WERI-Rb-1 (cell line): ENCODE measurements around the gene BHLHA9.

Source experiments
- DNase-seq: peaks from one replicate; pipeline ENCODE4 v3.0.0-alpha.2; 2020
- H3K27ac ChIP-seq: fragments of 250-450 bp; sonication (Bioruptor Pico); 2 replicates; pipeline ENCODE4 v1.5.1; 2020; ENCODE audit warnings: mild to moderate bottlenecking, moderate library complexity
- H3K27me3 ChIP-seq: fragments of 250-450 bp; sonication (Bioruptor Pico); 2 replicates; pipeline ENCODE4 v1.5.1; 2021; ENCODE audit warnings: mild to moderate bottlenecking, low read depth, moderate library complexity; ENCODE audit not compliant: insufficient read depth, severe bottlenecking
- H3K36me3 ChIP-seq: fragments of 250-450 bp; sonication (Bioruptor Pico); 2 replicates; pipeline ENCODE4 v1.5.1; 2020; ENCODE audit warnings: mild to moderate bottlenecking, moderate library complexity
- H3K4me3 ChIP-seq: 2 replicates; pipeline ENCODE4 v1.5.1; 2011; ENCODE audit warnings: low read depth, mild to moderate bottlenecking, control low read depth, low read length
- H3K9me3 ChIP-seq: fragments of 250-450 bp; sonication (Bioruptor Pico); 2 replicates; pipeline ENCODE4 v1.5.1; 2021; ENCODE audit warnings: mild to moderate bottlenecking, moderate library complexity; ENCODE audit not compliant: severe bottlenecking
- CTCF ChIP-seq: IDR thresholded peaks from 2 replicates; pipeline ENCODE4 v1.5.1; 2011; ENCODE audit warnings: low read depth, mild to moderate bottlenecking, control low read depth, inconsistent platforms, low read length

The BHLHA9 gene

GRCh38 chr17:1270210-1271029 is at the start of gene BHLHA9:
Gene BHLHA9 (plus strand): TSS chr17:1270444. CDS start chr17:1270564, 120 bp downstream.
- Histone ChIP-seq H3K9me3 (no peaks in the 10 kb centered on the region), H3K27me3 (no peaks in the 10 kb centered on the region), H3K36me3 (no peaks in the 10 kb centered on the region), H3K27ac (no peak within 1 kb of the TSS), H3K4me3 (no peak within 1 kb of the TSS)
- DNase-seq: no peak
- no peak for TF ChIP-seq CTCF

DNA sequence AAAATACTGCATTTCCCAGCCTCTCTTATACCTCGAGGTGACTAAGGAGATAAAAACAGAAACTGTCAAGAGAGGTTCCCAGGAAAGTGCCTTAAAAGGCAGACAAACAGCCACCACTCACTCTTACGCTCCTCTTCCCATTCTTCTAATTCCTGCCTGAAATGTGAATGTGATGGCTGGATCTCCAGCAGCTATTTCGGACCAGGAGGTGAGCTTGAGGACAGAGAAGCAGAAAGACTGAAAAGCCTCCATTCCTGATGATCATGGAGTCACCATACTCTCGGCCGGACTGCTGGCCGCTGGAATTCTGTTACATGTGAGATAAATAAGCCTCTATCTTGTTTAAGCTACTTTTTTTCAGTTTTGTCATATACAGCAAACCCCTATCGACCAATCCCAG is 49.0 kb upstream of the BHLHA9 start:
- no peak overlapping the region for H3K4me3 ChIP-seq
- DNase-seq: no peak
- peaks cover 3% of the 10 kb centered on the region for H3K9me3 ChIP-seq
- no peaks in the 10 kb centered on the region for H3K36me3 ChIP-seq
- H3K27ac ChIP-seq: no peak overlapping the region
- no peaks in the 10 kb centered on the region for H3K27me3 ChIP-seq
- TF ChIP-seq CTCF: no peak

DNA sequence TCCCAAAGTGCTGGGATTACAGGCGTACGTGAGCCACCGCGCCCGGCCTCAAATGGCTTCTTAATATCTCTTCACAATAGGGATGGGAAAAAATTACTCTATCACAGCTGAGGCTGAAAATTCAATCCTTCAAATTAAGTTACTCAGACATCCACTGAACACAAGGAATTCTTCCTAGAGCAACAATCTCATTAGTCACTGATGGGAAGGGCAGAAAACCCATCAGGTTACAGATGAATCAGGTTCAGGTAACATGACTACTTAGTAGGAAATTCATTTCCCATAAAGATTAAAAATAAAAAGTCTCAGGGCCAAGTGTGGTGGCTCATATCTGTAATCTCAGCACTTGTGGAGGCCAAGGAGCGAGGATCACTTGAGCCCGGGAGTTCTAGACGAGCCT is 47.9 kb upstream of the BHLHA9 start:
- Histone ChIP-seq H3K4me3 (no peak overlapping the region), H3K36me3 (no peaks in the 10 kb centered on the region), H3K27ac (no peak overlapping the region), H3K27me3 (no peaks in the 10 kb centered on the region), H3K9me3 (peaks cover 3% of the 10 kb centered on the region)
- no peak for DNase-seq
- TF ChIP-seq CTCF: no peak

DNA sequence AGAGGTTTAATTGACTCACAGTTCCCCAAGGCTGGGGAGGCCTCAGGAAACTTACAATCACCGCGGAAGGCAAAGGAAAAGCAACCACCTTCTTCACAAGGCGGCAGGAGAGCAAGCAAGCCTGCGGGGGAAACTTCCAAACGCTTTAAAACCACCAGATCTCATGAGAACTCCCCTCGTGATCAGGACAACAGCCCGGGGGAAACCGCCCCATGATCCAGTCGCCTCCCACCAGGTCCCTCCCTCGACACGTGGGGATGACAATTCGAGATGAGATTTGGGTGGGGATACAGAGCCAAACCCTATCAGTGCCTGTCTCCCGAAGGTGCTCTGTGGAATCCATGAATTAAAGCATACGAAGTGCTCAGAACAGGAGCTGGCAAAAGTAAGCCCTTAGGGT is 46.6 kb upstream of the BHLHA9 start:
- no peak for TF ChIP-seq CTCF
- DNase-seq: no peak
- H3K27me3 ChIP-seq: peaks cover 6% of the 10 kb centered on the region
- H3K36me3 ChIP-seq: no peaks in the 10 kb centered on the region
- H3K9me3 ChIP-seq: peaks cover 3% of the 10 kb centered on the region
- no peak overlapping the region for H3K4me3 ChIP-seq
- H3K27ac ChIP-seq: no peak overlapping the region

GRCh38 chr17:1224330-1224729 is 45.9 kb upstream of the BHLHA9 start:
- H3K27me3 ChIP-seq: peaks cover 9% of the 10 kb centered on the region
- TF ChIP-seq CTCF: no peak
- no peak overlapping the region for H3K27ac ChIP-seq

DNA sequence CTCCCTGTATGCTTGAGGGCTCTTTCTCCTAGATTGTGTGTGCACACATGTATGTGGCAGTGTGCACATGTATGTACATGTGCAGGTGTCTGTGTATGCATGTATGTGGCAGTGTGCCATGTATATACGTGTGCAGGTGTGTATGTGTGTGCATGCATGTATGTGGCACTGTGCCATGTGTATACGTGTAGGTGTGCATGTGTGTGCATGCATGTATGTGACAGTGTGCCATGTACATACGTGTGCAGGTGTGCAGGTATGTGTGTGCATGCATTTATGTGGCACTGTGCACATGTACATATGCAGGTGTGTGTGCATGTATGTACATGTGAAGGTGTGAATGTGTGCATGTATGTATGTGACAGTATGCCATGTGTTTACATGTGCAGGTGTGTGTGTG is 43.9 kb upstream of the BHLHA9 start:
- no peak for DNase-seq
- Histone ChIP-seq H3K4me3 (no peak overlapping the region), H3K27me3 (peaks cover 19% of the 10 kb centered on the region), H3K9me3 (no peaks in the 10 kb centered on the region), H3K27ac (no peak overlapping the region), H3K36me3 (no peaks in the 10 kb centered on the region)
- TF ChIP-seq CTCF: no peak

More at GRCh38 chr17:1224330-1224729, 45.9 kb upstream of the BHLHA9 start:
- no peak overlapping the region for H3K4me3 ChIP-seq
- DNase-seq: no peak
- peaks cover 3% of the 10 kb centered on the region for H3K9me3 ChIP-seq
- H3K36me3 ChIP-seq: no peaks in the 10 kb centered on the region
